Kidney (tissue), 14 donors: ENCODE measurements around the gene ANO6. TPM values are rescaled to one million over a fixed set of nuclear protein-coding genes. Genes with fewer than 3 reads are reported as not detected.

Source experiments
- DNase-seq, 5 donors: peaks; one replicate each; pipeline ENCODE4 v3.0.0-alpha.2; 2013 to 2020
- FAIRE-seq: peaks from 2 replicates; lab custom pipeline; 2012; peaks lifted over from hg19 to GRCh38; lab: Jason Lieb, UNC
- H3K27ac ChIP-seq, 2 donors: one replicate each; pipeline ENCODE4 v1.7.0; 2013; ENCODE audit warnings: low read depth in 2 of 2, low read length in 2 of 2, inconsistent platforms in 1 of 2
- H3K27me3 ChIP-seq: one replicate; pipeline ENCODE4 v1.7.1; 2013; ENCODE audit warnings: low read length, inconsistent platforms; ENCODE audit not compliant: control insufficient read depth, insufficient read depth
- H3K36me3 ChIP-seq, 3 donors: one replicate each; pipeline versions ENCODE4 v1.7.0 to v1.7.1; 2013; ENCODE audit warnings: low read length in 3 of 3, control low read depth in 1 of 3, inconsistent platforms in 1 of 3; ENCODE audit not compliant: insufficient read depth in 3 of 3, control insufficient read depth in 2 of 3
- H3K4me1 ChIP-seq, 3 donors: one replicate each; pipeline versions ENCODE4 v1.7.0 to v1.7.1; 2013; ENCODE audit warnings: low read length in 3 of 3, inconsistent platforms in 1 of 3, low read depth in 1 of 3; ENCODE audit not compliant: control insufficient read depth in 2 of 3, insufficient read depth in 2 of 3
- H3K4me3 ChIP-seq, 3 donors: one replicate each; pipeline versions ENCODE4 v1.7.0 to v1.8.1; 2013; ENCODE audit warnings: low read length in 3 of 3, control low read depth in 1 of 3, inconsistent platforms in 1 of 3
- H3K9ac ChIP-seq, 3 donors: one replicate each; pipeline versions ENCODE4 v1.7.0 to v1.7.1; 2013; ENCODE audit warnings: low read length in 3 of 3, control low read depth in 1 of 3, inconsistent platforms in 1 of 3
- H3K9me3 ChIP-seq, 3 donors: one replicate each; pipeline versions ENCODE4 v1.7.0 to v1.7.1; 2013; ENCODE audit warnings: low read length in 3 of 3, control low read depth in 1 of 3, inconsistent platforms in 1 of 3; ENCODE audit not compliant: control insufficient read depth in 2 of 3, insufficient read depth in 1 of 3
- intact Hi-C: fragments of 100-400 bp; cut with DNase I; formaldehyde crosslinking; loops from one replicate; pipeline ENCODE4 v1.11.1; 2022
- polyA plus RNA-seq: library from polyadenylated mRNA; stranded (reverse); fragments of 350-450 nt; fragmentation: Illumina TruSeq; extraction: RNeasy Lipid Tissue Mini Kit (QIAGEN cat#74804); gene quantifications from one replicate; pipeline ENCODE4 v1.2.3, GENCODE V29; 2014; ENCODE audit warnings: low read depth, low replicate concordance; ENCODE audit not compliant: insufficient read depth
- total RNA-seq: library from RNA; stranded (reverse); fragmentation: NEBNext Ultra II Directional; extraction: Animal tissue kit (Norgen Biotek cat#: 25700); gene quantifications from one replicate; pipeline ENCODE4 v1.2.1, GENCODE V29; 2021
- TF ChIP-seq, protein P1 (sequence below): IDR thresholded peaks from 3 replicates; pipeline ENCODE4 v1.5.1; 2012; ENCODE audit warnings: mild to moderate bottlenecking, moderate library complexity, borderline replicate concordance; ENCODE audit not compliant: insufficient read depth; ENCODE audit errors: extremely low read depth
- donor health status: control.
- donor health status: control.
- donor health status: control.
- donor health status: control.
- donor health status: control.
- donor health status: DM: yes; HTN: yes; CAD: no.
- donor health status: Normal renal cell carcinoma (clear cell type).

Gene ANO6
- total and polyA plus RNA-seq, 2 donors from 2014 or later, result 17.2 to 46.3 TPM

DNA sequence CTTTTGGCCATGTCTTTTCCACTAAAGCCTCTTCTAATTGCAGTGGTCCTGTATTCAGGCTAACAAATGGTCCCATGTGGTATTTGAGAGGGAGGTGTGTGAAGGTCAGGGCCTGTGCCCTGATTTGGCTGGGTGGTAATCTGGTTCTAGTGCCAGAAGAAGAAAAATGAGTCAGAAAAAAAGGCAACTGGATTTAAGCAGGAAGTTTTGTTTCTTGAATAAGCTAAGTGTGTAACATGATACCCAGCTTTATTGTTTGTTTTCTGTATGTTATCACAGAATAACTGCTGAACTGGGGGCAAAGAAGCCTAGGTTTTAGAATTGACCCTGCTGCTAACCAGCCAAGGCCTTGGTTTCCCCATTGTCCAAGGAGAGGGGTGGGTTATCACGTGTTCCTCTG is 134.0 kb downstream of the ANO6 start:
- peaks cover 0 to 8% (median 5%) of the 10 kb centered on the region in 3 donors for H3K4me1 ChIP-seq
- peaks cover 5 to 17% (median 11%) of the 10 kb centered on the region in 3 donors for H3K36me3 ChIP-seq
- H3K9me3 ChIP-seq, result no peaks in the 10 kb centered on the region
- intact Hi-C loops, result no loop called here
- H3K4me3 ChIP-seq, result no peak overlapping the region
- no peaks in the 10 kb centered on the region for H3K27me3 ChIP-seq
- H3K9ac ChIP-seq, result no peak overlapping the region
- TF ChIP-seq, protein P1, sequence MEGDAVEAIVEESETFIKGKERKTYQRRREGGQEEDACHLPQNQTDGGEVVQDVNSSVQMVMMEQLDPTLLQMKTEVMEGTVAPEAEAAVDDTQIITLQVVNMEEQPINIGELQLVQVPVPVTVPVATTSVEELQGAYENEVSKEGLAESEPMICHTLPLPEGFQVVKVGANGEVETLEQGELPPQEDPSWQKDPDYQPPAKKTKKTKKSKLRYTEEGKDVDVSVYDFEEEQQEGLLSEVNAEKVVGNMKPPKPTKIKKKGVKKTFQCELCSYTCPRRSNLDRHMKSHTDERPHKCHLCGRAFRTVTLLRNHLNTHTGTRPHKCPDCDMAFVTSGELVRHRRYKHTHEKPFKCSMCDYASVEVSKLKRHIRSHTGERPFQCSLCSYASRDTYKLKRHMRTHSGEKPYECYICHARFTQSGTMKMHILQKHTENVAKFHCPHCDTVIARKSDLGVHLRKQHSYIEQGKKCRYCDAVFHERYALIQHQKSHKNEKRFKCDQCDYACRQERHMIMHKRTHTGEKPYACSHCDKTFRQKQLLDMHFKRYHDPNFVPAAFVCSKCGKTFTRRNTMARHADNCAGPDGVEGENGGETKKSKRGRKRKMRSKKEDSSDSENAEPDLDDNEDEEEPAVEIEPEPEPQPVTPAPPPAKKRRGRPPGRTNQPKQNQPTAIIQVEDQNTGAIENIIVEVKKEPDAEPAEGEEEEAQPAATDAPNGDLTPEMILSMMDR, result no peak
- H3K27ac ChIP-seq, result no peak overlapping the region
- DNase-seq, result no peak
- FAIRE-seq, result no peak

- DNase-seq (no peak), FAIRE-seq (no peak)
- TF ChIP-seq, protein P1, result no peak
- H3K9ac ChIP-seq, result no peak overlapping the region
- H3K36me3 ChIP-seq, result peaks cover 5 to 17% (median 11%) of the 10 kb centered on the region in 3 donors
- H3K27me3 ChIP-seq, result no peaks in the 10 kb centered on the region
- peaks cover 0 to 11% (median 5%) of the 10 kb centered on the region in 3 donors for H3K4me1 ChIP-seq
- H3K27ac ChIP-seq, result no peak overlapping the region
- no peaks in the 10 kb centered on the region for H3K9me3 ChIP-seq
- intact Hi-C loops, result no loop called here
- H3K4me3 ChIP-seq, result no peak overlapping the region
Observed at GRCh38 chr12:45350861-45351260, 135.0 kb downstream of the ANO6 start.

DNA sequence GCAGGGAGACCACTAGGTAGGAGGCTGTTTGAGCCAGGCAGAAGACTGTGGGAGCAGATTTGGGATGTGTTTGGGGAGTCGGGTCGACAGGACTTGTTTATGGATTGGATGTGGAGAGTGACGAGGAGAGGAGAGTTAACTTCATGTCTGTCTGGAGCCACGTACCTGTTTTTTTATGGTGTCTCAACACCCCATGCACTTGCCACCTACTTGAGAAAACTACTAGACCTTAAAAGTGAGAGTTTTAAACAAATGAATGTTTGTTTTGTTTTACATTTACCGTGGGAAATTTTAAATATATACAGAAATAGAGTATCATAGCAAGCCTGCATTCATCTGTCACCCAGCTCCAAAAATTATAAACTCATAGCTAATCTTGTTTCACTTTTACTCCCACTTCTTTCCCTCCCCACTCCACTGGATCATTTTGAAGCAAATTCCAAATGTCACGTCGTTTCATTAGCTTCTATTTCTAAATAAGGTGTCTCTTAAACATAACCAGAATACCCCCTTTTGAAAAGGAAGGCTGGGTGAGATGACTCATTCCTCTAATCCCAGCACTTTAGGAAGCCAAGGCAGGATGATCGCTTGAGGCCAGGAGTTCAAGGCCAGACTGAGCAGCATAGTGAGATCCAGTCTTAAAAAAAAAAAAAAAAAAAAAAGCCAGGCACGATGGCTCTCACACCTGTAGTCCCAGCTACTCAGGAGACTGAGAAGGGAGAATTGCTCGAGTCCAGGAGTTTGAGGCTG is 136.2 kb downstream of the ANO6 start:
- no peak overlapping the region for H3K9ac ChIP-seq
- H3K9me3 ChIP-seq, result no peaks in the 10 kb centered on the region
- DNase-seq (no peak), FAIRE-seq (no peak)
- H3K4me1 ChIP-seq, result peaks cover 0 to 11% (median 5%) of the 10 kb centered on the region in 3 donors
- H3K27ac ChIP-seq, result no peak overlapping the region
- intact Hi-C loops, result no loop called here
- no peaks in the 10 kb centered on the region for H3K27me3 ChIP-seq
- TF ChIP-seq, protein P1, result no peak
- peaks cover 5 to 17% (median 11%) of the 10 kb centered on the region in 3 donors for H3K36me3 ChIP-seq
- no peak overlapping the region for H3K4me3 ChIP-seq
